Dermis blood vessel endothelial cell (primary cell): ENCODE data around the gene TMEM179. TPM values are rescaled to one million over a fixed set of nuclear protein-coding genes. Genes with fewer than 3 reads are reported as not detected.
"Not testable (repeated sequence)": the region's sequence is repeated elsewhere in the genome, so short reads cannot be mapped to it uniquely, and the experiment has no call there.

Source experiments
- DNase-seq: peaks from one replicate; pipeline ENCODE4 v3.0.0; 2010
- total RNA-seq: library from RNA; depleted of rRNA; stranded (reverse); fragments of >200 nt; gene quantifications from 2 replicates; pipeline ENCODE4 v1.2.3, GENCODE V29; 2014

The TMEM179 gene
- total RNA-seq = not detected in 2 replicates

GRCh38 chr14:104604458-104605449, at the start of gene TMEM179:
Gene TMEM179 (minus strand): TSS chr14:104604772. CDS start chr14:104604741, 31 bp downstream.
- peak; percentile 55 for DNase-seq

GRCh38 chr14:104654119-104654518, 49.5 kb upstream of the TMEM179 start:
- DNase-seq = no peak

- DNase-seq = not testable (repeated sequence)
Observed at GRCh38 chr14:104653130-104653920, 48.8 kb upstream of the TMEM179 start.

- no peak for DNase-seq
Observed at GRCh38 chr14:104652386-104652785, 47.8 kb upstream of the TMEM179 start.

- peak; percentile 34 for DNase-seq
Observed at GRCh38 chr14:104651876-104652260, 47.3 kb upstream of the TMEM179 start.

GRCh38 chr14:104650981-104651875, 46.7 kb upstream of the TMEM179 start:
- DNase-seq = no peak

GRCh38 chr14:104650057-104650980, 45.7 kb upstream of the TMEM179 start:
- DNase-seq = peak; percentile 71

GRCh38 chr14:104647467-104648043, 43.0 kb upstream of the TMEM179 start:
- DNase-seq = no peak

- no peak for DNase-seq
Observed at GRCh38 chr14:104644656-104645378, 40.2 kb upstream of the TMEM179 start.

GRCh38 chr14:104644091-104644635, 39.6 kb upstream of the TMEM179 start:
- no peak for DNase-seq

- DNase-seq = no peak
Observed at GRCh38 chr14:104643306-104643705, 38.7 kb upstream of the TMEM179 start.

- DNase-seq = no peak
Observed at GRCh38 chr14:104642540-104642868, 37.9 kb upstream of the TMEM179 start.

GRCh38 chr14:104641753-104642539, 37.4 kb upstream of the TMEM179 start:
- no peak for DNase-seq

- no peak for DNase-seq
Observed at GRCh38 chr14:104640681-104641080, 36.1 kb upstream of the TMEM179 start.

GRCh38 chr14:104639885-104640548, 35.4 kb upstream of the TMEM179 start:
- peak; percentile 77 for DNase-seq

GRCh38 chr14:104639471-104639870, 34.9 kb upstream of the TMEM179 start:
- no peak for DNase-seq

GRCh38 chr14:104638927-104639450, 34.4 kb upstream of the TMEM179 start:
- DNase-seq = no peak

- no peak for DNase-seq
Observed at GRCh38 chr14:104638190-104638589, 33.6 kb upstream of the TMEM179 start.
